Thymus (tissue), 11 donors: Measurements from ENCODE around the gene ANKRD44. TPM values are rescaled to one million over a fixed set of nuclear protein-coding genes. Genes with fewer than 3 reads are reported as not detected.

Experiments
- DNase-seq, 9 donors: peaks; one replicate each; pipeline ENCODE4 v3.0.0-alpha.2; 2013; ENCODE audit warnings: low spot score in 9 of 9, low read depth in 6 of 9, missing footprints in 1 of 9
- H3K27ac ChIP-seq, 2 donors: one replicate each; pipeline ENCODE4 v1.5.1; 2013; ENCODE audit warnings: control low read depth in 1 of 2, low read depth in 1 of 2, low read length in 1 of 2, mild to moderate bottlenecking in 1 of 2, moderate library complexity in 1 of 2
- H3K27me3 ChIP-seq, 2 donors: one replicate each; pipeline ENCODE4 v1.5.1; 2013; ENCODE audit warnings: low read length in 1 of 2; ENCODE audit not compliant: control insufficient read depth in 2 of 2, insufficient read depth in 1 of 2
- H3K36me3 ChIP-seq, 2 donors: one replicate each; pipeline ENCODE4 v1.5.1; 2013; ENCODE audit warnings: low read length in 1 of 2, mild to moderate bottlenecking in 1 of 2, moderate library complexity in 1 of 2; ENCODE audit not compliant: control insufficient read depth in 2 of 2, insufficient read depth in 2 of 2
- H3K4me1 ChIP-seq, 2 donors: one replicate each; pipeline ENCODE4 v1.5.1; 2013; ENCODE audit warnings: low read length in 2 of 2; ENCODE audit not compliant: control insufficient read depth in 2 of 2, insufficient read depth in 2 of 2
- H3K4me3 ChIP-seq, 2 donors: one replicate each; pipeline ENCODE4 v1.5.1; 2013; ENCODE audit warnings: low read length in 2 of 2, control low read depth in 1 of 2, mild to moderate bottlenecking in 1 of 2
- H3K9me3 ChIP-seq, 2 donors: one replicate each; pipeline ENCODE4 v1.5.1; 2013; ENCODE audit warnings: low read length in 1 of 2, mild to moderate bottlenecking in 1 of 2; ENCODE audit not compliant: control insufficient read depth in 2 of 2, insufficient read depth in 1 of 2
- WGBS: extraction: QIAGEN DNeasy Blood & Tissue Kit; methylation state at CpG from one replicate; pipeline ENCODE4 v1.1.7; 2013; 5-methylcytosine and 5-hydroxymethylcytosine counted together
- polyA plus RNA-seq: library from polyadenylated mRNA; stranded (reverse); fragments of 200-250 nt; gene quantifications from one replicate; pipeline ENCODE4 v1.2.3, GENCODE V29; 2013
- total RNA-seq: library from RNA; stranded (reverse); fragments of 120-200 nt; gene quantifications from one replicate; pipeline ENCODE4 v1.2.4, GENCODE V29; 2013
- donor health status: healthy.

The ANKRD44 gene
- total and polyA plus RNA-seq, 2 donors, result 25.2 to 72.9 TPM

- Histone ChIP-seq H3K36me3 (peaks cover 0 to 15% of the 10 kb centered on the region in 2 donors), H3K27me3 (no peaks in the 10 kb centered on the region), H3K27ac (peak overlapping the region; percentile 64 to 78), H3K9me3 (no peaks in the 10 kb centered on the region), H3K4me1 (peaks cover 70 to 84% of the 10 kb centered on the region in 2 donors), H3K4me3 (no peak overlapping the region)
- DNase-seq, result no peak
- WGBS, result 74% methylated on average over 3 of the region's 3 CpGs
These were observed 103.0 kb downstream of the ANKRD44 start for GRCh38 chr2:197207598-197207997.

DNA sequence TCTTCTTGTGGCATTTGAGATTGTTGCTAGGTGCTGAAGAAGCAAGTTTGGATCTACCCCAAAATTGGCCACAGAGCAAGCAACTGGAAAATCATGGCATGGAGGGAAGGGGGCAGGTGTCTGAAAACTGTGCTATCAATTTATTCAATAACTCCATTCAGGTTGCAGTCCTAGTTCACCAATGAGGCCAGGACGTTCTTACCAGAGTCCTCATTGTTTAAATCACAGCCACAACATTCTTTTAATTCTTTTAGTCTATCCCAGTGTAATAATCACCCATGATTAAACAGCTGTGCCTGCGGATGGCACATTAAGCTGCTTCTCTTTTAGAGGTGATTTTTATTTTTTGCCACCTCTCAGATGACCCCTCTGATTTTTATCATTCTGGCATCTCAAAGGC is 103.5 kb downstream of the ANKRD44 start:
- Histone ChIP-seq H3K4me1 (peaks cover 68 to 84% of the 10 kb centered on the region in 2 donors), H3K27ac (peak overlapping the region; percentile 64 to 78)
- WGBS, result 95% methylated on average over 2 of the region's 2 CpGs

DNA sequence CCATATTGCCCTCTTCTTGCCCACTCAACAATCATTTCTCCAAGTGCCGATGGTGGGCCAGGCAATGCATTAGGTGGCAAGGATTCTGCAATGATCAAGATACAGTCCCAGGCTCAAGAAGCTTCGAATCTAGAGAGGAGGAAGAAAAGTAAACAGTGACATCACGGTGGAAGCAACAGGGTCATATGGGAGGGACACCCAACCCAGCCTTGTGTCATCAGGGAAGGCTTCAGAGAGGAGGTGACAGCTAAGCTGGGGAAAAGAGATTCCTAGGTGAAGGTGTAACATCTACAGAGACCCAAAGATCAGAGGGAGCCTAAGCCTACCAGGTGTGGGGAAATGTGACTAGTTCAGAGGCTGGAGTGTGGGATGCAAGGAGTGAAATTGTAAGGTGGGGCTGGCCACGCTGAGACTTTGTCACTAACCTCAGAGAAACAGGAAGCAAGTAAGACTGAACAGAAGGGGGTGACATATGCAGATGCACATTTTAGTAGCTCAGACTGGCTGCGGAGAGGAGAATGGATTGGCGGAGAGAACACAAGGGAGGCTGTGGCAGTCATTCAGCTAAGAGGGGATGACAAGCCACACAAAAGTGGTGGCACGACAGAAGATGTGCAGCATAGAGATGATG is 104.9 kb downstream of the ANKRD44 start:
- WGBS, result 26% methylated on average over 7 of the region's 7 CpGs
- Histone ChIP-seq H3K27me3 (no peaks in the 10 kb centered on the region), H3K4me1 (peaks cover 66 to 81% of the 10 kb centered on the region in 2 donors), H3K4me3 (no peak overlapping the region), H3K27ac (peak overlapping the region; percentile 82 to 93), H3K9me3 (no peaks in the 10 kb centered on the region), H3K36me3 (peaks cover 0 to 19% of the 10 kb centered on the region in 2 donors)
- DNase-seq, result peak in 7 of 9 donors; percentile 73 to 94 (median 83)

More for the DNA sequence above, 103.5 kb downstream of the ANKRD44 start:
- H3K27me3 ChIP-seq, result no peaks in the 10 kb centered on the region
- H3K36me3 ChIP-seq, result peaks cover 0 to 15% of the 10 kb centered on the region in 2 donors
- no peak for DNase-seq
- H3K4me3 ChIP-seq, result no peak overlapping the region
- H3K9me3 ChIP-seq, result no peaks in the 10 kb centered on the region

- Histone ChIP-seq H3K36me3 (peaks cover 0 to 19% of the 10 kb centered on the region in 2 donors), H3K27ac (peak overlapping the region; percentile 82 to 93), H3K9me3 (no peaks in the 10 kb centered on the region), H3K27me3 (no peaks in the 10 kb centered on the region), H3K4me3 (no peak overlapping the region), H3K4me1 (peaks cover 65 to 80% of the 10 kb centered on the region in 2 donors)
- 92% methylated on average over 5 of the region's 5 CpGs for WGBS
- DNase-seq, result no peak
These were observed 105.9 kb downstream of the ANKRD44 start for GRCh38 chr2:197204519-197205250.

DNA sequence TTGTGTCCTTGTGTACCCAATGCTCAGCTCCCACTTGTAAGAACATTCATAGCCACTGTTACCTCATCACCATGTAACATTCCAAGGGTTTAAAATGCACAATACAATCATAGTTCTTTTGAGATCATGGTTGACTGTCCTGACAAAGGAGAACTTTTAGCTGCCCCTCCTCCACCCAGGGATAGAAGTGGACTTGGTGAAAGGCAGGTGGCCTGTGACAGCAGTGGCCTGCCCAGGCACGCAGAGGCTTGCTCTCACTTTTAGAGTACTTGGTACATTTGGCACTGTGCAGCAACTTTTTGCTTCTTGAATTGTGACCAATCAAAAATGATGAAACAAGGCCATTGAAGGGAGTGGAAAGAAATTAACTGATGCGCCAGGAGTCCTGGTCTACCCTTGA is 108.7 kb downstream of the ANKRD44 start:
- peak overlapping the region; percentile 32 to 74 for H3K27ac ChIP-seq

DNA sequence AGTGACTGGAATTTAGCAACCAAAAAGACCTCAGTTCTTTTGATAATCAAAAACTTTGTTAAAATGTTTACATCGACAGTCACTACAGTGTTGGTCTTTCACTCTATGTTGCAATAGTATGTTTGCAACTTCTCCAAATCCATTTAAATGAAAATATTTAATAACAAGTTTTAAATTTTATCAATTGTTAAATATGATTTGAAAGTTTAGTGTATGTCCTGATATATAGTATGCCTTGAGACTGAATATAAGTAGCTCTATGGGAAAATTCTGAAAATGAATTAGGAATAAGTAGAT is 109.9 kb downstream of the ANKRD44 start:
- peaks cover 0 to 19% of the 10 kb centered on the region in 2 donors for H3K36me3 ChIP-seq
- peaks cover 0 to 6% of the 10 kb centered on the region in 2 donors for H3K9me3 ChIP-seq
- no peak for DNase-seq
- no peaks in the 10 kb centered on the region for H3K27me3 ChIP-seq
- 86% methylated on average over 1 of the region's 1 CpG for WGBS
- H3K4me1 ChIP-seq, result peaks cover 56 to 74% of the 10 kb centered on the region in 2 donors
- H3K4me3 ChIP-seq, result no peak overlapping the region
- peak overlapping the region; percentile 95 to 96 for H3K27ac ChIP-seq

More for the DNA sequence above, 108.7 kb downstream of the ANKRD44 start:
- H3K27me3 ChIP-seq, result no peaks in the 10 kb centered on the region
- peaks cover 59 to 77% of the 10 kb centered on the region in 2 donors for H3K4me1 ChIP-seq
- 97% methylated on average over 2 of the region's 2 CpGs for WGBS
- DNase-seq, result no peak
- H3K36me3 ChIP-seq, result peaks cover 0 to 19% of the 10 kb centered on the region in 2 donors
- no peak overlapping the region for H3K4me3 ChIP-seq
- peaks cover 0 to 6% of the 10 kb centered on the region in 2 donors for H3K9me3 ChIP-seq

DNA sequence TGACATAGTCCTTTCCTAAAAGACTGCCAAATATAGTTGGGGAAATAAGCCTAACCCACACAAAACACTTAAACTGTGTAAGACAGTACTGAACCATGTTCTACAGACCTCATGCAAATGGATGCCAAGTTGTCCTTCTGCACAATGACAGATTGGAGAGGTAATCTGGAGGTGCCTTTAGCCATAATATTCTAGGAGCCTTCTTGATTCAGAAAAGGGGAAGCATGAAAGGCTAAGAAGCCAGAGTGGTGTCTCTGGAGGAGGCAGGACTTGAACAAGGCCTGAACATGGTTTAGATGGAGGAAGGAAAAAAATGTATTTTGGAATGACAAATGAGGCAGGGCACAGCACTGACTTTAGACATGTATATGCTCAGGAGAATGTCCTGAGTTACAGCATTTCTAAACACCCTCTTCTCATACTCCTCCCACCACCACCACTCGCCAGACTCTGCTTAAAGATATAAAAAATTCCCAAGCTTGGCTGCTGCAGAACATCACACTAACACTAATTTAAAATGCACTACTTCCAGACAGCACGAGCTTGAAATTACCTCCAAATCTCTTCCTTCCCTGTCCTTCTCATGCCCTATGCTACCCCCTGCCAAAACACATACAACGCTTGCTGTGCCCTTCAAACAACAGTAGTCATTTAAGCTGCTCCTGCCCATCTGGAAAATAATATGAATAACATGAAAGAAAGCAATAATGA is 110.4 kb downstream of the ANKRD44 start:
- 48% methylated on average over 3 of the region's 3 CpGs for WGBS
- Histone ChIP-seq H3K27me3 (no peaks in the 10 kb centered on the region), H3K4me1 (peaks cover 56 to 74% of the 10 kb centered on the region in 2 donors), H3K27ac (peak overlapping the region; percentile 95 to 96), H3K36me3 (peaks cover 0 to 16% of the 10 kb centered on the region in 2 donors), H3K9me3 (peaks cover 0 to 6% of the 10 kb centered on the region in 2 donors), H3K4me3 (peak overlapping the region in 1 of 2 donors; percentile 24)
- no peak for DNase-seq

- Histone ChIP-seq H3K27me3 (no peaks in the 10 kb centered on the region), H3K36me3 (peaks cover 0 to 13% of the 10 kb centered on the region in 2 donors), H3K4me3 (peak overlapping the region; percentile 32 to 41), H3K9me3 (peaks cover 0 to 6% of the 10 kb centered on the region in 2 donors), H3K27ac (peak overlapping the region; percentile 89 to 96), H3K4me1 (peaks cover 54 to 72% of the 10 kb centered on the region in 2 donors)
- 2% methylated on average over 12 of the region's 12 CpGs for WGBS
- DNase-seq, result peak; percentile 87 to 99 (median 96)
These were observed 111.7 kb downstream of the ANKRD44 start for GRCh38 chr2:197198890-197199289.
